Esophagus squamous epithelium (tissue), 4 donors: ENCODE results near the gene IL1B.

Experiments
- CTCF ChIP-seq, 6 experiments: fragments of 450-650 bp in 4 of 6; fragments of 200-600 bp in 2 of 6; sonication (generic) in 2 of 6; IDR thresholded peaks; one replicate each; pipeline ENCODE4 v1.5.1; 2016 to 2019; ENCODE audit warnings: antibody characterized with exemption in 6 of 6, mild to moderate bottlenecking in 4 of 6, moderate library complexity in 4 of 6
- POLR2A ChIP-seq, 4 donors: fragments of 450-650 bp; IDR thresholded peaks; one replicate each; pipeline ENCODE4 v1.6.1; 2017; ENCODE audit warnings: antibody characterized with exemption in 4 of 4, mild to moderate bottlenecking in 4 of 4, moderate library complexity in 3 of 4

- TF ChIP-seq CTCF (IDR thresholded peaks at IDR 0.05) = no peak
- no peak for TF ChIP-seq POLR2A (IDR thresholded peaks at IDR 0.05)
These were observed 25.2 kb downstream of the IL1B start for GRCh38 chr2:112811276-112811831.
